GM21360 (cell line): ENCODE data around the gene MATN4.

ENCODE experiments used
- ATAC-seq: cut with Tn5 transposase; IDR thresholded peaks from one replicate; pipeline ENCODE4 v1.9.1; 2021; ENCODE audit warnings: mild to moderate bottlenecking, moderate library complexity; ENCODE audit not compliant: unreplicated experiment

MATN4 gene

GRCh38 chr20:45341939-45342854, 34.1 kb upstream of the MATN4 start:
- ATAC-seq = no peak

GRCh38 chr20:45341579-45341938, 33.5 kb upstream of the MATN4 start:
- no peak for ATAC-seq

- ATAC-seq = no peak
Observed at GRCh38 chr20:45340951-45341350, 32.9 kb upstream of the MATN4 start.

GRCh38 chr20:45340236-45340847, 32.2 kb upstream of the MATN4 start:
- no peak for ATAC-seq

- ATAC-seq = no peak
Observed at GRCh38 chr20:45339799-45340198, 31.7 kb upstream of the MATN4 start.

- ATAC-seq = no peak
Observed at GRCh38 chr20:45339084-45339483, 31.0 kb upstream of the MATN4 start.

GRCh38 chr20:45338121-45339030, 30.3 kb upstream of the MATN4 start:
- no peak for ATAC-seq

GRCh38 chr20:45337367-45338120, 29.4 kb upstream of the MATN4 start:
- no peak for ATAC-seq

GRCh38 chr20:45336530-45337366, 28.6 kb upstream of the MATN4 start:
- ATAC-seq = no peak

GRCh38 chr20:45330476-45330875, 22.4 kb upstream of the MATN4 start:
- no peak for ATAC-seq

GRCh38 chr20:45329497-45330319, 21.6 kb upstream of the MATN4 start:
- no peak for ATAC-seq

- ATAC-seq = no peak
Observed at GRCh38 chr20:45328451-45328850, 20.4 kb upstream of the MATN4 start.

- no peak for ATAC-seq
Observed at GRCh38 chr20:45325371-45325770, 17.3 kb upstream of the MATN4 start.

GRCh38 chr20:45323731-45324130, 15.6 kb upstream of the MATN4 start:
- no peak for ATAC-seq

GRCh38 chr20:45322952-45323383, 14.9 kb upstream of the MATN4 start:
- no peak for ATAC-seq

GRCh38 chr20:45320948-45321595, 13.0 kb upstream of the MATN4 start:
- ATAC-seq = no peak

- no peak for ATAC-seq
Observed at GRCh38 chr20:45318948-45319347, 10.8 kb upstream of the MATN4 start.

GRCh38 chr20:45318386-45318939, 10.4 kb upstream of the MATN4 start:
- ATAC-seq = no peak
